Tibial artery (tissue), 4 donors: ENCODE data around the gene EFCAB12.

Experiments
- DNase-seq, 2 donors: peaks; one replicate each; pipeline ENCODE4 v3.0.0-alpha.2; 2019
- H3K27ac ChIP-seq, 2 donors: fragments of 200-600 bp; sonication (generic) in 1 of 2; 1 replicate in 1 of 2; 2 replicates in 1 of 2; pipeline ENCODE4 v1.5.1; 2018 to 2019; ENCODE audit warnings: mild to moderate bottlenecking in 1 of 2
- H3K27me3 ChIP-seq, 2 donors: fragments of 200-600 bp; sonication (generic) in 1 of 2; one replicate each; pipeline versions ENCODE4 v1.5.1 to v1.6.0; 2016 to 2019
- H3K36me3 ChIP-seq, 3 donors: fragments of 200-600 bp; sonication (generic) in 2 of 3; one replicate each; pipeline ENCODE4 v1.5.1; 2016 to 2019; ENCODE audit warnings: mild to moderate bottlenecking in 2 of 3
- H3K4me1 ChIP-seq, 4 donors: fragments of 200-600 bp; sonication (generic) in 2 of 4; 1 replicate in 3 of 4; 2 replicates in 1 of 4; pipeline ENCODE4 v1.5.1; 2016 to 2019
- H3K4me3 ChIP-seq, 2 donors: fragments of 200-600 bp; sonication (generic) in 1 of 2; 1 replicate in 1 of 2; 2 replicates in 1 of 2; pipeline ENCODE4 v1.5.1; 2018 to 2019; ENCODE audit warnings: mild to moderate bottlenecking in 2 of 2
- H3K9me3 ChIP-seq, 3 donors: fragments of 200-600 bp; sonication (generic) in 1 of 3; one replicate each; pipeline ENCODE4 v1.5.1; 2016 to 2019
- CTCF ChIP-seq, 2 experiments: fragments of 200-600 bp in 1 of 2; fragments of 450-650 bp in 1 of 2; IDR thresholded peaks; one replicate each; pipeline ENCODE4 v1.5.1; 2017 to 2019; ENCODE audit warnings: antibody characterized with exemption in 2 of 2, mild to moderate bottlenecking in 1 of 2, moderate library complexity in 1 of 2
- intact Hi-C: fragments of 100-400 bp; cut with DNase I; formaldehyde crosslinking; loops from one replicate; pipeline ENCODE4 v1.15.0; 2023; ENCODE audit warnings: low total_unique reads

The EFCAB12 gene

GRCh38 chr3:129440618-129441190 is 12.3 kb upstream of the EFCAB12 start:
- Histone ChIP-seq H3K36me3 (peaks cover 6 to 21% (median 18%) of the 10 kb centered on the region in 3 donors), H3K9me3 (no peaks in the 10 kb centered on the region), H3K27me3 (no peaks in the 10 kb centered on the region), H3K4me3 (peak overlapping the region; percentile 72 to 85), H3K4me1 (peaks cover 3 to 64% (median 42%) of the 10 kb centered on the region in 4 donors), H3K27ac (peak overlapping the region; percentile 79 to 82)
- intact Hi-C loops, result no loop called here
- DNase-seq, result peak in 1 of 2 donors; percentile 64
- no peak for TF ChIP-seq CTCF (IDR thresholded peaks at IDR 0.05)

GRCh38 chr3:129439817-129440617 is 11.6 kb upstream of the EFCAB12 start, which contains the start of the genes IFT122 and MBD4:
Gene IFT122, plus strand, starts transcription at chr3:129440224. Its CDS starts 107 bp downstream, at chr3:129440331.
Gene MBD4, minus strand, starts transcription at chr3:129439948. Its CDS starts 115 bp downstream, at chr3:129439833.
- TF ChIP-seq CTCF (IDR thresholded peaks at IDR 0.05), result peak in 1 of 2 experiments; percentile 10
- Histone ChIP-seq H3K27ac (peak within 1 kb of the TSS; percentile 79 to 82), H3K4me1 (peaks cover 3 to 71% (median 45%) of the 10 kb centered on the region in 4 donors), H3K36me3 (peaks cover 6 to 22% (median 18%) of the 10 kb centered on the region in 3 donors), H3K4me3 (peak within 1 kb of the TSS; percentile 72 to 85), H3K27me3 (no peaks in the 10 kb centered on the region), H3K9me3 (no peaks in the 10 kb centered on the region)
- peak; percentile 98 to 99 for DNase-seq
- intact Hi-C loops, result loop anchor here (5.0 to 10.0 kb wide), 2 partner anchors 38 to 665 kb away; no protein-coding TSS in a partner anchor

GRCh38 chr3:129439226-129439816 is 10.9 kb upstream of the EFCAB12 start:
- H3K9me3 ChIP-seq, result no peaks in the 10 kb centered on the region
- no peaks in the 10 kb centered on the region for H3K27me3 ChIP-seq
- H3K36me3 ChIP-seq, result peaks cover 6 to 23% (median 22%) of the 10 kb centered on the region in 3 donors
- peak overlapping the region; percentile 79 to 82 for H3K27ac ChIP-seq
- TF ChIP-seq CTCF (IDR thresholded peaks at IDR 0.05), result no peak
- peak overlapping the region; percentile 72 to 85 for H3K4me3 ChIP-seq
- intact Hi-C loops, result loop anchor here (5.0 to 10.0 kb wide), 2 partner anchors 37 to 665 kb away; no protein-coding TSS in a partner anchor
- peaks cover 3 to 72% (median 46%) of the 10 kb centered on the region in 4 donors for H3K4me1 ChIP-seq
- DNase-seq, result peak in 1 of 2 donors; percentile 58

GRCh38 chr3:129435367-129435766 is 6.9 kb upstream of the EFCAB12 start:
- H3K4me1 ChIP-seq, result peaks cover 3 to 39% (median 22%) of the 10 kb centered on the region in 4 donors
- no peaks in the 10 kb centered on the region for H3K9me3 ChIP-seq
- no peaks in the 10 kb centered on the region for H3K27me3 ChIP-seq
- intact Hi-C loops, result loop anchor here (5.0 to 10.0 kb wide), 2 partner anchors 33 to 669 kb away; no protein-coding TSS in a partner anchor
- no peak overlapping the region for H3K27ac ChIP-seq
- peaks cover 29 to 63% (median 56%) of the 10 kb centered on the region in 3 donors for H3K36me3 ChIP-seq
- TF ChIP-seq CTCF (IDR thresholded peaks at IDR 0.05), result no peak
- no peak overlapping the region for H3K4me3 ChIP-seq
- DNase-seq, result no peak

- Histone ChIP-seq H3K9me3 (no peaks in the 10 kb centered on the region), H3K4me3 (no peak overlapping the region), H3K36me3 (peaks cover 29 to 63% (median 56%) of the 10 kb centered on the region in 3 donors), H3K27me3 (no peaks in the 10 kb centered on the region), H3K4me1 (peaks cover 3 to 38% (median 21%) of the 10 kb centered on the region in 4 donors), H3K27ac (no peak overlapping the region)
- TF ChIP-seq CTCF (IDR thresholded peaks at IDR 0.05), result no peak
- DNase-seq, result no peak
- intact Hi-C loops, result loop anchor here (10.0 kb wide), 1 partner anchor 671 kb away; no protein-coding TSS in a partner anchor
Measured at GRCh38 chr3:129434140-129434539, 5.7 kb upstream of the EFCAB12 start.
